T-helper 1 cell treated with Interleukin-12 subunit alpha and Interleukin-12 subunit beta and Interleukin-4 antibody, amounts not matched to agents 30 ng/mL and 1 ng/mL, for 36 hours (primary cell): Measurements from ENCODE around the gene RAB5IF. TPM values are rescaled to one million over a fixed set of nuclear protein-coding genes. Genes with fewer than 3 reads are reported as not detected.

Source experiments
- intact Hi-C: fragments of 100-400 bp; cut with micrococcal nuclease; formaldehyde crosslinking; loops from one replicate; pipeline ENCODE4 v1.15.1; 2024
- total RNA-seq: library from RNA; stranded (reverse); gene quantifications from 2 replicates; pipeline ENCODE4 v1.2.3, GENCODE V29; 2022

Gene RAB5IF
- total RNA-seq, 1 donor from 2014 or later = 110 TPM

- intact Hi-C loops = no loop called here
These were observed 49.4 kb downstream of the RAB5IF start for GRCh38 chr20:36655004-36655403.

DNA sequence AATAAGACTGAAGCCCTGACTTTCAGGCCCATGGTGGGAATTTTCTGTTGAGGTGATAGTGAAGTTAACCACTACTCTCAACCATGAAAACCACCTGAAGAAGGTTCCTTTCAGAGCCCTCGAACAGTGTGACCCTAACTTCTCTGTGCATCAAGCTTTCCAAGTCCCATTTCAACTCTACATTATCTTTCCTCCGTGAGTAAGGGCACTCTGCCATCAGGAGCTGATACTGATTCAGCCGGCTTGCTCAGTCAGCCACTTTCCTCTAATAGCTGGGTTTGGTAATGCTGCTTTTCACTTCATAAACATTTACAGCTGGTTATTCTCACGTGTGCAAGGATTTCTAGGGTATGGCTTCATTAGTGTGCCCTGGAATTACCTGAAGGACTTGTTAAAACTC, 51.2 kb downstream of the RAB5IF start:
- intact Hi-C loops = no loop called here

GRCh38 chr20:36658300-36658699, 52.7 kb downstream of the RAB5IF start:
- intact Hi-C loops = loop anchor here (1.0 kb wide), 1 partner anchor 12 kb away; the partner anchor contains the start of gene SLA2

Other genes starting within 250 kb of the RAB5IF start
- gene MYL9, start 64.3 kb upstream of the RAB5IF start, total RNA-seq = 0.46 and 0.69 TPM in 2 replicates
- gene TGIF2, start 32.2 kb upstream of the RAB5IF start, total RNA-seq = 44.1 and 45.5 TPM in 2 replicates
- gene SLA2, start 40.4 kb downstream of the RAB5IF start, total RNA-seq = 78.0 and 78.8 TPM in 2 replicates
- 26.5 and 27.2 TPM in 2 replicates for gene NDRG3, start 140.3 kb downstream of the RAB5IF start, total RNA-seq
- 25.0 and 25.2 TPM in 2 replicates for gene DSN1, start 168.0 kb downstream of the RAB5IF start, total RNA-seq